ENCODE data around the gene MSH5.

The MSH5 gene

DNA sequence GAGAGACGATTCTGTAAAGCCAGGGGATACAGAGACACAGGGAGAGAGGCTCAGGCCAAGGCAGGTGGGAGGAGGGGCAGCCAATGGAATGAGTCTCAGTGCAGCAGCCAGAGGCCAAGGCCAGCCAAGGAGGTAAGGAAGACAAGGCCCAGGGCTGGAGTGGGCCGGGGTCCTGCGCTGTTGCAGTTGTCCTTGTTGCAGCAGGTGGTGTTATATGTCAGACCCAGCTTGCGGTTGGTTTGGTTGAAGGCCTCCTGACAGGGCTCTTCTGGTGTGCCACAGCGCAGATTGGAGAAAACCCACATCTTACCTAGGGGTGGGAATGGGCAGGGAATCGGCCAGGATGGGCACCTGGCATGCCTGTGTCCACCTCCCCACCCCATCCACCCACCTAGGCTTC, 20.8 kb upstream of the MSH5 start:
- DNase-seq (ENCODE audit: insufficient read length, low spot score) (no peak), FAIRE-seq (no peak)
- TF ChIP-seq CTCF (IDR thresholded peaks at IDR 0.05; ENCODE audit: insufficient read depth, missing control alignments), result no peak

DNA sequence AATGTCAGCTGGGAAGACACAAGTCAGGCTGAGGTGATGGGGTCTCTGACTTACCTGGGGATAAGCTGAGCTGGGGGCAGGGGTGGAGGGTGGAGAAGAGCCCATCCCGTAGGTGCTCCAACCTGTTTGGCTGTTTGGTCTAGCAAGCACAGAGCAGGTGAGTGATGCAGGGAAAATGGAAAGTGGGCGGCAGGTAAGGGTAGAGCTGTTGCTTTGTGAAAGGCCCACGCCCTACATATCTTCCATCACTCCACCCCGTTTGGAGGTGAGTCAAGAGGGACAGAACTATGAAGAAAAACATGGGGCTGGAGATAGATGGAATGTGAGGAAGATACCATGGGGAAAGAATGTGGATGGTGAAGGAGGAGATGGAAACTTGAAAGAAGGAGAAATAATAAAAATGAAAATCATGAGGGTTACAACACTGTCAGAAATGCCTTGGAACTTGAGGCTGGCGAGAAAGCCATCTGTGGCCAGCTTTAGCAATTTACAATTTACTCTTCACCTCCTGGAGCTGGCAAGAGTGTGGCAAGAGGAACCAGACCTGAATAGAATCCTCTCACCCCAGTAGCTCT, 19.5 kb upstream of the MSH5 start:
- FAIRE-seq (no peak), DNase-seq (ENCODE audit: insufficient read length, low spot score) (no peak)
- no peak for TF ChIP-seq CTCF (IDR thresholded peaks at IDR 0.05; ENCODE audit: insufficient read depth, missing control alignments)

GRCh38 chr6:31721351-31722020, 18.3 kb upstream of the MSH5 start, which contains the start of gene LY6G6C:
LY6G6C (minus strand) TSS chr6:31721746; CDS start chr6:31721679, 67 bp downstream.
- TF ChIP-seq CTCF (IDR thresholded peaks at IDR 0.05; ENCODE audit: insufficient read depth, missing control alignments), result no peak
- no peak for FAIRE-seq

DNA sequence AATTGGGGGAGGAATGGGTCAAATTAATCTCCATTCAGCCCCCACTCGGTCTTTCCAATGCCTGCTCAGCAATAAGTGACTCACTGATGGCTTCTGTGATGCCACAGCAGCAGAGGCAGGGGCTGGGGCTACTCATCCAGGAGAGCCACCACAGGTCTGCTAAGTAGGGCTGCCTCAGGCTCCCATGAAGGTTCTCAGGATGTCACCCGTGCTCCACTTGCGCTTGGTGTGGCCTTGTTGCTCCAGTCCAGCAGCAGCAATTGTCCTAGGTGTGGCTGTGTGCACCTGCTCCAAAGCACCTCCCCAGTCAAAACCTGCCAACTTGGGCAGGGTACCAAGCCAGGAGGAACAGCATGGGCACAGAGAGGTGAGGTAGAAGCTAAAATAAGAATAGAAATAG, 17.6 kb upstream of the MSH5 start:
- no peak for TF ChIP-seq CTCF (IDR thresholded peaks at IDR 0.05; ENCODE audit: insufficient read depth, missing control alignments)
- no peak for DNase-seq (ENCODE audit: insufficient read length, low spot score)
- no peak for FAIRE-seq

More at GRCh38 chr6:31721351-31722020, 18.3 kb upstream of the MSH5 start, which contains the start of gene LY6G6C:
- no peak for DNase-seq (ENCODE audit: insufficient read length, low spot score)

- FAIRE-seq, result no peak
- TF ChIP-seq CTCF (IDR thresholded peaks at IDR 0.05; ENCODE audit: insufficient read depth, missing control alignments), result no peak
- no peak for DNase-seq (ENCODE audit: insufficient read length, low spot score)
Measured at GRCh38 chr6:31723245-31723979, 16.4 kb upstream of the MSH5 start, which contains the start of gene MPIG6B. MPIG6B (plus strand) TSS chr6:31723373; CDS start chr6:31723384, 11 bp downstream.

DNA sequence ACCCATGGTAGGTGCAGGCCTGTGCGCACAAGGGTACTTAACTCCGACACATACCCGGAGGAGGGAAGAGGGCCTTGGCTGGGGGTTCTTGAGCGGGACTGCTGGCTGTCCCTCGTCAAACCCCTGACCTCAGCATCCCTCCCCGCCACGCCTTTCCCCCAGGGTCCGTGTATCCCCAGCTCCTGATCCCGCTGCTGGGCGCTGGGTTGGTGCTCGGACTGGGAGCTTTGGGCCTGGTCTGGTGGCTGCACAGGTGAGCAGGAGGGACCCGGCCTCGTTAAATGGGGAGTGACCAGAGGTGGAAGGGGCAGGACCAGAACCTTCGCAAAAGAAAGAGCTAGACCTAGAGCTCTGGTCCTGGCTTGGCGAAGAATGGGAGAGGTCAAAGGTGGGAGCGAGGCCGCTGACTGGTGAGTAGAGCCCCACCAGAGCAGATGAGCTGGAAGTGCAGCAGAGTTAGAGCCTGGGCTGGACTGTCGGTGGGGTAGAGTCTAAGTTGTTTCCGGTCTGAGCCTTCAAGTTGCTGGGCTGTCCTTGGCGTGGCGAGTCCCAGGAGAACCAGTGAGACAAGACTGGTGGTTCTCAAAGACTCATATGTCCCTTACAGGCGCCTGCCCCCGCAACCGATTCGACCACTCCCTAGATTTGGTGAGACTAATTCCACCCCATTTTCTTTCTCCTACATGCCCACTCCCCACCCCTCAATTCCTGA, 15.7 kb upstream of the MSH5 start:
- TF ChIP-seq CTCF (IDR thresholded peaks at IDR 0.05; ENCODE audit: insufficient read depth, missing control alignments), result no peak
- FAIRE-seq (no peak), DNase-seq (ENCODE audit: insufficient read length, low spot score) (no peak)
